Lung (tissue), 12 donors: ENCODE data around the gene VAV1. TPM values are rescaled to one million over a fixed set of nuclear protein-coding genes. Genes with fewer than 3 reads are reported as not detected.

Experiments
- ATAC-seq: fragments of 200-7000 bp; cut with Tn5 transposase; one replicate; pipeline ENCODE4 v1.9.1; 2020; ENCODE audit warnings: moderate number of reproducible peaks; ENCODE audit not compliant: insufficient read depth, low FRiP score
- DNase-seq, 3 donors: peaks; one replicate each; pipeline ENCODE4 v3.0.0-alpha.2; 2013 to 2017
- H3K27ac ChIP-seq, 2 donors: one replicate each; pipeline ENCODE4 v1.5.1; 2013; ENCODE audit warnings: mild to moderate bottlenecking in 2 of 2, moderate library complexity in 2 of 2, control low read depth in 1 of 2, inconsistent platforms in 1 of 2, low read depth in 1 of 2, low read length in 1 of 2
- H3K27me3 ChIP-seq, 3 donors: one replicate each; pipeline ENCODE4 v1.5.1; 2013; ENCODE audit warnings: low read length in 2 of 3; ENCODE audit not compliant: control insufficient read depth in 3 of 3, insufficient read depth in 3 of 3
- H3K36me3 ChIP-seq, 4 donors: one replicate each; pipeline ENCODE4 v1.5.1; 2013; ENCODE audit warnings: low read length in 4 of 4, mild to moderate bottlenecking in 1 of 4, moderate library complexity in 1 of 4; ENCODE audit not compliant: control insufficient read depth in 4 of 4, insufficient read depth in 4 of 4
- H3K4me1 ChIP-seq, 5 donors: one replicate each; pipeline ENCODE4 v1.5.1; 2013; ENCODE audit warnings: low read length in 5 of 5, mild to moderate bottlenecking in 2 of 5, moderate library complexity in 1 of 5; ENCODE audit not compliant: control insufficient read depth in 5 of 5, insufficient read depth in 5 of 5
- H3K4me3 ChIP-seq: one replicate; pipeline ENCODE4 v1.5.1; 2013; ENCODE audit warnings: mild to moderate bottlenecking, control low read depth, moderate library complexity
- H3K9ac ChIP-seq, 2 donors: one replicate each; pipeline ENCODE4 v1.5.1; 2013; ENCODE audit warnings: low read length in 2 of 2, control low read depth in 1 of 2; ENCODE audit not compliant: insufficient read depth in 1 of 2
- H3K9me3 ChIP-seq, 4 donors: one replicate each; pipeline ENCODE4 v1.5.1; 2013; ENCODE audit warnings: low read length in 3 of 4, mild to moderate bottlenecking in 1 of 4, moderate library complexity in 1 of 4; ENCODE audit not compliant: control insufficient read depth in 4 of 4, insufficient read depth in 3 of 4
- CTCF ChIP-seq: IDR thresholded peaks from 2 replicates; pipeline ENCODE4 v1.5.1; 2012; ENCODE audit warnings: mild to moderate bottlenecking; ENCODE audit errors: control extremely low read depth, extremely low read depth
- WGBS, 2 donors: extraction: QIAGEN DNeasy Blood & Tissue Kit; methylation state at CpG; one replicate each; pipeline ENCODE4 v1.1.7; 2013; 5-methylcytosine and 5-hydroxymethylcytosine counted together
- polyA plus RNA-seq, 2 donors: library from polyadenylated mRNA; stranded (reverse); fragments of 200-250 nt; gene quantifications; one replicate each; pipeline ENCODE4 v1.2.1, GENCODE V29; 2013
- total RNA-seq, 2 donors: library from RNA; depleted of rRNA in 1 of 2; stranded (reverse); fragments of >200 nt in 1 of 2; gene quantifications; one replicate each; pipeline ENCODE4 v1.2.1, GENCODE V29; 2014 to 2021
- donor health status: control.
- donor health status: control.
- donor health status: Bipolar disorder and iron deficiency.
- donor health status: healthy.
- donor health status: DM: yes; HTN: yes; CAD: no.

Gene VAV1
- total and polyA plus RNA-seq, 4 donors: 8.7 to 60.8 (median 21.9) TPM

DNA sequence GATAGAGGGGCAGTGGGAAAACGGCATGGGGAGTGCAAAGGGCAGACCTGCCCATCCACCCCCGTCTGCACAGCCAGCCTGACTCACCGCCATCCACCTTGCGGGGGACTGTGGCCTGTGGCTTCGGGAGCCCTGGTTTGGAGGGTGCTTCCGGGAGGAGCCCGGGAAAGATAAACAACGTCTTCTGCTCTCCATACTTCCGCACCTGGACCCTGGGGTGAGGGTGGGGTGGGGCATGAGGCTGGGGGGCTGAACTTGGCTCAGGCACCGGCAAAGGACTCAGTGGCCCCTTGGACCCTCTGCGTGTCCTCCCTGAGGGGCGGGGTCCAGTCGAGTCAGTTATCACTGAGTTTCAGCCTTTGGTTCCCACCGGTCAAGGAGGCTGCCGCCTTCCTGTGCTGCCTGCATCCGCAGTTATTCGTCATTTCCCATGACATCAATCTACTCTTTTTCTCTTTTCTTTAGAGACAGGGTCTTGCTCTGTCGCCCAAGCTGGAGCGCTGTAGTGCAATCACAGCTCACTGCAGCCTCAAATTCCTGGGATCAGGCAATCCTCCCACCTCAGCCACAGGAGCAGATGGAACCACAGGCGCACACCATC, 38.3 kb upstream of the VAV1 start:
- H3K27me3 ChIP-seq: no peaks in the 10 kb centered on the region
- no peak overlapping the region for H3K9ac ChIP-seq
- ATAC-seq (no peak), DNase-seq (peak in 1 of 3 donors; percentile 29)
- no peak overlapping the region for H3K27ac ChIP-seq
- H3K9me3 ChIP-seq: peaks cover 0 to 2% (median 0%) of the 10 kb centered on the region in 4 donors
- peaks cover 0 to 30% (median 14%) of the 10 kb centered on the region in 5 donors for H3K4me1 ChIP-seq
- H3K4me3 ChIP-seq: no peak overlapping the region
- WGBS, 2 donors: 75 to 84% methylated on average over 20 of the region's 20 CpGs
- TF ChIP-seq CTCF: no peak
- peaks cover 0 to 30% (median 3%) of the 10 kb centered on the region in 4 donors for H3K36me3 ChIP-seq

DNA sequence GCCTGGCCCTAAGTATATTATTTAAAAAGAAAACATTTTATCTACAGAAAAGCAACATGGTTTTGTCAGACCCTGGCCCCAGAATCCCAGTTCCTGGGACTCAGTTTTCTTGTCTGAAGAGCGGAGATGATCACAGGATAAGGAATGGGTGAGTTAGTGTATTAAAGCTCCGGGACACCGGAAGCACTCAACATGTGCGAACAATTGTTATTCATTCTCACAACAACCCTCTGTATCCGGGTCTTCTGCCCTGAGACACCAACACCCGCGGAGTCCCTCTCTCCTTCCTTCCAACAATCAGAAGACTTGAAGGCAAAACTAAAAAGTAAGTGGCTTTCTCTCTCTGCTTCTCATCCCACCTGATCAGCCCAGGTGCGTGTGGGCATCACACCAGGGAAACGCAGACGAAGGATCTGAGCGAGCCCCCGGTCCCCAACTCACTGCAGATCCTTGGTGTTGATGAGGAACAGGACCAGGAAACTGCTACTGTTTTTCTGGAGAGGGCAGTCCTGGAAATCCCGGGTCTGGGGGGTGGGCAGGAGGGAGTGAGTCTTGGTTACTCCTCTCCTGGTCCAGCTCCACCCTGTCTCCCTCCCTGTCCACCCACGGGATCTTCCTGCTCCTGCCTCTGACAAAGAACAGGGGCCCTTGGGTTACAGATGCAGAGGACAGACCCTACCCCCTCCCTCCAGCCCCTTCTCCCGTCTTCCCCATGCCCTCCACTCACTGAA, 37.2 kb upstream of the VAV1 start:
- no peak for ATAC-seq
- DNase-seq: no peak
- WGBS, 2 donors: 69 to 80% methylated on average over 15 of the region's 15 CpGs
- Histone ChIP-seq H3K4me3 (no peak overlapping the region), H3K36me3 (peaks cover 0 to 27% (median 3%) of the 10 kb centered on the region in 4 donors), H3K9ac (peak overlapping the region in 1 of 2 donors; percentile 33), H3K9me3 (peaks cover 0 to 2% (median 0%) of the 10 kb centered on the region in 4 donors), H3K27ac (no peak overlapping the region), H3K4me1 (peaks cover 0 to 31% (median 11%) of the 10 kb centered on the region in 5 donors), H3K27me3 (no peaks in the 10 kb centered on the region)
- no peak for TF ChIP-seq CTCF

DNA sequence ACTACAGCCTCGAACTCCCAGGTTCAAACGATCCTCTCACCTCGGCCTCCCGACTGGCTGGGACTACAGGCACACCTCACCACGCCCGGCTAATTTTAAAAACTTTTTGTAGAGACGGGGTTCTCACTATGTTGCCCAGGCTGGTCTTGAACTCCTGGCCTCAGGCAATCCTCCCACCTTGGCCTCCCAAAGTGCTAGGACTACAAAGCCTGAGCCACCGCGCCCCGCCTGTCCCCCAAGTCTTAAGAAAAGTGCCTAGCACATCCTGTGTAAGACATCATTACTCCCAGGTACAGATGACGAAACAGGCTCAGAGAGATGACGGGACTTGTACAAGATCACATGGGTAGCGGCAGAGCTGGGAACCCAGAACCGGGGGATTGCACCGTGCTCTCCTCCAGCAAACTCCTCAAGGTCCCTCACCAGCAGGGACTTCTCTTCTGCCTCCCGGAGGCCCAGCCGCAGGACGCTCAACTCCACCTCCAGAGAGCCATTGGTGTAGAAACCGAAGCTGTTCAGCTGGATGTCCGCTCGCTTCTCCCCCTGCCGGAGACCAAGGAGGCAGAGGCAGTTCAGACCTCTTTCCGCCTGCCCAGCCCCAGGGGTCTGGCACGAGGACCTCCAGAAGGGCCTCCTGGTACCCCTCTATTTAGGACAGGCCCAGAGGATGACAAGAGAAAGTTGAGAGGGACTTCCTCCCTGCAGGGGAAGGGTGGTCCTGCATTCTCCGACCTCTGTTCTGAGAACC, 36.2 kb upstream of the VAV1 start:
- H3K36me3 ChIP-seq: peaks cover 0 to 21% (median 3%) of the 10 kb centered on the region in 4 donors
- peak; percentile 31 for TF ChIP-seq CTCF
- peak overlapping the region; percentile 72 for H3K4me3 ChIP-seq
- peak overlapping the region; percentile 33 to 37 for H3K9ac ChIP-seq
- peak; percentile 88 to 91 (median 91) for DNase-seq
- 25 to 26% methylated on average over 25 of the region's 25 CpGs for WGBS, 2 donors
- peaks cover 0 to 35% (median 11%) of the 10 kb centered on the region in 5 donors for H3K4me1 ChIP-seq
- no peak for ATAC-seq
- peak overlapping the region; percentile 93 to 94 for H3K27ac ChIP-seq
- H3K27me3 ChIP-seq: no peaks in the 10 kb centered on the region
- H3K9me3 ChIP-seq: peaks cover 0 to 2% (median 0%) of the 10 kb centered on the region in 4 donors
